K562 (cell line): ENCODE data around the gene TCF3. TPM values are rescaled to one million over a fixed set of nuclear protein-coding genes. Genes with fewer than 3 reads are reported as not detected.

Source experiments
- ARID4B ChIP-seq: sonication (generic); formaldehyde crosslinking; IDR thresholded peaks from 2 replicates; pipeline ENCODE4 v1.8.0; 2022; ENCODE audit warnings: mild to moderate bottlenecking, missing genetic modification reagents
- GTF3C2 ChIP-seq: IDR thresholded peaks from 3 replicates; pipeline ENCODE4 v1.6.1; 2011; ENCODE audit warnings: borderline replicate concordance, mild to moderate bottlenecking, moderate library complexity; ENCODE audit not compliant: insufficient read length; ENCODE audit errors: extremely low read depth
- MTA3 ChIP-seq: fragments of 450-650 bp; formaldehyde crosslinking; IDR thresholded peaks from 2 replicates; pipeline ENCODE4 v1.6.1; 2017; ENCODE audit warnings: mild to moderate bottlenecking, borderline replicate concordance
- NEUROD1 ChIP-seq: fragments of 150-350 bp; IDR thresholded peaks from 2 replicates; pipeline ENCODE4 v1.6.1; 2014; ENCODE audit warnings: borderline replicate concordance, low read length, low read depth; ENCODE audit not compliant: partially characterized antibody
- RBM25 ChIP-seq: fragments of 200-400 bp; formaldehyde crosslinking; IDR thresholded peaks from 2 replicates; pipeline ENCODE4 v1.6.1; 2018; ENCODE audit warnings: low read length, low read depth, moderate library complexity; ENCODE audit not compliant: severe bottlenecking
- SFPQ ChIP-seq: fragments of 200-400 bp; formaldehyde crosslinking; IDR thresholded peaks from 2 replicates; pipeline ENCODE4 v1.6.1; 2017; ENCODE audit warnings: mild to moderate bottlenecking, low read depth, low read length, moderate library complexity
- ZNF263 ChIP-seq: sonication (generic); formaldehyde crosslinking; IDR thresholded peaks from 2 replicates; pipeline ENCODE4 v1.8.0; 2022; ENCODE audit warnings: mild to moderate bottlenecking, missing genetic modification reagents, borderline replicate concordance
- ZNF431 ChIP-seq: sonication (generic); formaldehyde crosslinking; IDR thresholded peaks from 2 replicates; pipeline ENCODE4 v1.8.0; 2022; ENCODE audit warnings: mild to moderate bottlenecking, missing genetic modification reagents
- polyA plus RNA-seq, 8 experiments: library from polyadenylated mRNA; depleted of rRNA in 4 of 8; stranded (reverse) in 5 of 8; unstranded in 3 of 8; fragments of >200 nt; fragmentation: Nextera tagmentation in 2 of 8; fragmentation: Illumina TruSeq in 1 of 8; extraction: Ambion mirVana in 2 of 8; extraction: Trizol in 1 of 8; gene quantifications; 2 replicates each; pipeline versions ENCODE4 v1.2.1 to v1.2.3, GENCODE V29; 2011 to 2014; ENCODE audit warnings: inconsistent platforms in 1 of 8, missing spikeins in 1 of 8
- total RNA-seq, 7 experiments: library from RNA; depleted of rRNA in 6 of 7; stranded (reverse); fragments of >200 nt in 6 of 7; fragmentation: Illumina TruSeq in 2 of 7; extraction: Trizol in 2 of 7; gene quantifications; 2 replicates each; pipeline versions ENCODE4 v1.2.1 to v1.2.3, GENCODE V29; 2011 to 2021; ENCODE audit warnings: low replicate concordance in 1 of 7
- TF ChIP-seq, protein P1 (sequence below): conservative IDR thresholded peaks from 2 replicates; pipeline ENCODE4 v1.6.1; 2011; ENCODE audit warnings: low read depth, mild to moderate bottlenecking, low read length; ENCODE audit not compliant: control insufficient read depth
- TF ChIP-seq, protein P2 (sequence below): IDR thresholded peaks from 2 replicates; pipeline ENCODE4 v1.6.1; 2011; ENCODE audit warnings: borderline replicate concordance, low read depth, mild to moderate bottlenecking, moderate library complexity, low read length; ENCODE audit not compliant: insufficient read depth, poor library complexity, severe bottlenecking

Gene TCF3
- total and polyA plus RNA-seq, 9 of the 15 experiments (the other 6 are each of a cell fraction or from before 2014, with no cell fraction given) = 5.6 to 259 (median 84.0) TPM

DNA sequence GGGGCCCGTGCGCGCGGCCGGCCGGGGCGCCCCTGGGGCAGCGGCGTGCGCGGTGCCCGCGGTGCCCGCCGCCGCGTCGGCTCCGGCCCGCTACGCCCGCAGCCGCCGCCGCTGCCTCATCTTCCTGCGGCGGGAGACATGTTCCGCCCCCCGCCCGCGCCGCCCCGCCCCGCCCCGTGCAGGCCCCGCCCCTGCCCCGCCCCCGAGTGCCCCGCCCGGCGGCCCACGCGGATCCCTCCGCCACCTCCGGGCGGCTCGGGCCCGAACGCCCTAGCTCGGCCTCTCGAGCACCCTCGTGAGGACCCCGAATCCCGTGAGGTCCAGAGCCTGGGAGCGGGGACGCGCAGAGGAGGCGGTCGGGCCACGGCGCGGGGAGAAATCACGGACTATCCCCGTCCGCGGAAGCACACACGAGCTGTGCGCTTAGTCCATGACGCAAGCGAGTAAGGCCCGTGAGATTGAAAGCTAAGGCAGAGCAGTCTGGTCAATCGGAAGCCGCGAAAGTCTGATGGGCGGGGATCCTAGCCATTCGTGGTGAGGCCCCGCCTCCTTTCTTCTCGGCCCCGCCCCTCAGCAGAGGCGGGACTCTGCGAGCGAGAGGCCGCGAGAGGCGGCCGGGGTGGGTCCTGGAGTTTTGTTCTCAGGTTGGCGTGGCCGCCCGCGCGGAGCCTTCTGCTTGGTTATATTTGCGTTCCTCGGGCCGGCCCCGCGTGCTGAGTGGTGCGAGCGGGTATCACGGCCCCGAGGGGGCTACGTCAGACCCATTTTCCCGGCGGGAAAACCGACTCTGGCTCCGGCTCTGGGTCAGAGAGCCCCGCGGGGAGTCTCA, at the start of gene TCF3 (continued):
- TF ChIP-seq GTF3C2 (no peak), MTA3 (peak; percentile 87), NEUROD1 (peak; percentile 95), SFPQ (no peak), RBM25 (peak; percentile 89), ZNF263 (CRISPR knock-in tag) (no peak), ZNF431 (CRISPR knock-in tag) (peak; percentile 63; the same call in 1 of the 2 replicates), ARID4B (CRISPR knock-in tag) (peak; percentile 77)
- TF ChIP-seq, protein P1, sequence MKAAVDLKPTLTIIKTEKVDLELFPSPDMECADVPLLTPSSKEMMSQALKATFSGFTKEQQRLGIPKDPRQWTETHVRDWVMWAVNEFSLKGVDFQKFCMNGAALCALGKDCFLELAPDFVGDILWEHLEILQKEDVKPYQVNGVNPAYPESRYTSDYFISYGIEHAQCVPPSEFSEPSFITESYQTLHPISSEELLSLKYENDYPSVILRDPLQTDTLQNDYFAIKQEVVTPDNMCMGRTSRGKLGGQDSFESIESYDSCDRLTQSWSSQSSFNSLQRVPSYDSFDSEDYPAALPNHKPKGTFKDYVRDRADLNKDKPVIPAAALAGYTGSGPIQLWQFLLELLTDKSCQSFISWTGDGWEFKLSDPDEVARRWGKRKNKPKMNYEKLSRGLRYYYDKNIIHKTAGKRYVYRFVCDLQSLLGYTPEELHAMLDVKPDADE = no peak
- TF ChIP-seq, protein P2, sequence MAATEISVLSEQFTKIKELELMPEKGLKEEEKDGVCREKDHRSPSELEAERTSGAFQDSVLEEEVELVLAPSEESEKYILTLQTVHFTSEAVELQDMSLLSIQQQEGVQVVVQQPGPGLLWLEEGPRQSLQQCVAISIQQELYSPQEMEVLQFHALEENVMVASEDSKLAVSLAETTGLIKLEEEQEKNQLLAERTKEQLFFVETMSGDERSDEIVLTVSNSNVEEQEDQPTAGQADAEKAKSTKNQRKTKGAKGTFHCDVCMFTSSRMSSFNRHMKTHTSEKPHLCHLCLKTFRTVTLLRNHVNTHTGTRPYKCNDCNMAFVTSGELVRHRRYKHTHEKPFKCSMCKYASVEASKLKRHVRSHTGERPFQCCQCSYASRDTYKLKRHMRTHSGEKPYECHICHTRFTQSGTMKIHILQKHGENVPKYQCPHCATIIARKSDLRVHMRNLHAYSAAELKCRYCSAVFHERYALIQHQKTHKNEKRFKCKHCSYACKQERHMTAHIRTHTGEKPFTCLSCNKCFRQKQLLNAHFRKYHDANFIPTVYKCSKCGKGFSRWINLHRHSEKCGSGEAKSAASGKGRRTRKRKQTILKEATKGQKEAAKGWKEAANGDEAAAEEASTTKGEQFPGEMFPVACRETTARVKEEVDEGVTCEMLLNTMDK = no peak
